ENCODE data around the gene C1R. TPM values are rescaled to one million over a fixed set of nuclear protein-coding genes. Genes with fewer than 3 reads are reported as not detected.

Gene C1R
- polyA plus RNA-seq, 3 donors = 0.14 to 0.88 TPM; not detected in 1

DNA sequence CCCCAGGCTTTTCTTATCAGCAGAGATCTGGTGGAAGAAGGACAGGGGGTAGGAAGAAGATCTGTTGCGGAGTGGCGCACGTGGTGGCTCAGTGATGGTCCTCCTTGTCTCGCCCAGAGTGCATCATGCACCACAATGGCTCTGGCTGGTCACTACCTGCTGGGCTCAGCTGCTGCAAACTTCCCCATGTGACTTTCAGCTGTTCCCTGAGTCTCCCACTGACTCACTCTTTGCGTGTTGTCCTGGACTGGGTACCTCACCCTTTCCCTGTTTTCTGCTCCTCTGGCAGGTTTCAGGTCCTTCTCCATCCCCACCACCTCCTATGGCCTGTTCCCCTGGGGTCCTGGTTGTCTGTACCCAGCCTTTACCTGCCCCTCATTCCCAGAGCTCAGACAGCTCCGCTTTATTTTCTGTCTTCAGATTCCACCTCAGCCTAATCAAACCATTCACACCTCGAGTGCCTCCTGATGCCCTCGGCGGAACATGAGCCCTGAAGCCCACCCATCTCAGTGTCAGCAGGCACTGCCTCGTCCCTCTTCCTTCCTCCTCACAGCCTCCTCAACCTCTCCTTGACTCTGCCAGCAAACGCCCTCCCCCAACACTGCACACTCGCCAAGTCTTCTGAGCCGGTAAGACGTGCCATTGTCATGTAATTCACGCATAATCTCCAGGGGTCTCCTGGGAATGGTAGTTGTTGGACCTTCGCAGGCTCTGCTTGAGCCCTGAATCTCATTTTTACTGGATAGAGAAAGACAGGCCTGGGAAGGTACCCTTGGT, 1.8 kb downstream of the C1R start:
- no peak overlapping the region for H3K4me2 ChIP-seq (replicated peaks; ENCODE audit: extremely low read depth, low read length, poor library complexity, severe bottlenecking)
- no peaks in the 10 kb centered on the region for H3K36me3 ChIP-seq (replicated peaks in 1 of 2; ENCODE audit: control insufficient read depth in 1 of 2, insufficient read depth in 2 of 2, low read length in 2 of 2)
- no peak overlapping the region for H3K4me3 ChIP-seq (replicated peaks in 1 of 3; ENCODE audit: low read depth in 2 of 3, low read length in 3 of 3)
- peaks cover 4 to 16% (median 10%) of the 10 kb centered on the region in 3 donors for H3K27me3 Mint-ChIP-seq (ENCODE audit: low read depth in 3 of 3)
- no peak for DNase-seq
- peaks cover 9% of the 10 kb centered on the region for H3K4me1 Mint-ChIP-seq
- peaks cover 0 to 2% of the 10 kb centered on the region in 2 donors for H3K27me3 ChIP-seq (ENCODE audit: control insufficient read depth in 2 of 2, insufficient read depth in 2 of 2, low read length in 2 of 2)
- no peak overlapping the region for H3K9ac ChIP-seq (ENCODE audit: insufficient read depth, low read length, poor library complexity, severe bottlenecking)
- intact Hi-C loops (cut with micrococcal nuclease) = loop anchor here (5.0 to 10.0 kb wide), 2 partner anchors 66 to 168 kb away; no protein-coding TSS in a partner anchor
- no peaks in the 10 kb centered on the region for H4K20me1 ChIP-seq (ENCODE audit: insufficient read depth, low read length)
- H3K4me3 Mint-ChIP-seq = no peak overlapping the region
- H3K36me3 Mint-ChIP-seq = no peaks in the 10 kb centered on the region
- no peak overlapping the region for H3K27ac Mint-ChIP-seq
- peaks cover 0 to 3% of the 10 kb centered on the region in 2 donors for H3K4me1 ChIP-seq (ENCODE audit: control insufficient read depth in 1 of 2, insufficient read depth in 2 of 2, low read length in 2 of 2)
- H3K79me2 ChIP-seq (ENCODE audit: insufficient read depth, low read length) = no peaks in the 10 kb centered on the region
- TF ChIP-seq, protein P1, sequence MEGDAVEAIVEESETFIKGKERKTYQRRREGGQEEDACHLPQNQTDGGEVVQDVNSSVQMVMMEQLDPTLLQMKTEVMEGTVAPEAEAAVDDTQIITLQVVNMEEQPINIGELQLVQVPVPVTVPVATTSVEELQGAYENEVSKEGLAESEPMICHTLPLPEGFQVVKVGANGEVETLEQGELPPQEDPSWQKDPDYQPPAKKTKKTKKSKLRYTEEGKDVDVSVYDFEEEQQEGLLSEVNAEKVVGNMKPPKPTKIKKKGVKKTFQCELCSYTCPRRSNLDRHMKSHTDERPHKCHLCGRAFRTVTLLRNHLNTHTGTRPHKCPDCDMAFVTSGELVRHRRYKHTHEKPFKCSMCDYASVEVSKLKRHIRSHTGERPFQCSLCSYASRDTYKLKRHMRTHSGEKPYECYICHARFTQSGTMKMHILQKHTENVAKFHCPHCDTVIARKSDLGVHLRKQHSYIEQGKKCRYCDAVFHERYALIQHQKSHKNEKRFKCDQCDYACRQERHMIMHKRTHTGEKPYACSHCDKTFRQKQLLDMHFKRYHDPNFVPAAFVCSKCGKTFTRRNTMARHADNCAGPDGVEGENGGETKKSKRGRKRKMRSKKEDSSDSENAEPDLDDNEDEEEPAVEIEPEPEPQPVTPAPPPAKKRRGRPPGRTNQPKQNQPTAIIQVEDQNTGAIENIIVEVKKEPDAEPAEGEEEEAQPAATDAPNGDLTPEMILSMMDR (IDR thresholded peaks at IDR 0.05) = no peak
- H3K9me3 Mint-ChIP-seq = peaks cover 0 to 1% (median 0%) of the 10 kb centered on the region in 7 donors
- no peak overlapping the region for H3K27ac ChIP-seq (ENCODE audit: low read depth in 1 of 2, low read length in 2 of 2)
- 84% methylated on average over 12 of the region's 16 CpGs for WGBS (ENCODE audit: insufficient coverage)
- no peaks in the 10 kb centered on the region for H3K9me3 ChIP-seq (replicated peaks in 1 of 2; ENCODE audit: control insufficient read depth in 1 of 2, insufficient read depth in 1 of 2, low read length in 2 of 2)
- H2AFZ ChIP-seq (ENCODE audit: insufficient read depth, low read depth, low read length, poor library complexity, severe bottlenecking) = no peak overlapping the region

DNA sequence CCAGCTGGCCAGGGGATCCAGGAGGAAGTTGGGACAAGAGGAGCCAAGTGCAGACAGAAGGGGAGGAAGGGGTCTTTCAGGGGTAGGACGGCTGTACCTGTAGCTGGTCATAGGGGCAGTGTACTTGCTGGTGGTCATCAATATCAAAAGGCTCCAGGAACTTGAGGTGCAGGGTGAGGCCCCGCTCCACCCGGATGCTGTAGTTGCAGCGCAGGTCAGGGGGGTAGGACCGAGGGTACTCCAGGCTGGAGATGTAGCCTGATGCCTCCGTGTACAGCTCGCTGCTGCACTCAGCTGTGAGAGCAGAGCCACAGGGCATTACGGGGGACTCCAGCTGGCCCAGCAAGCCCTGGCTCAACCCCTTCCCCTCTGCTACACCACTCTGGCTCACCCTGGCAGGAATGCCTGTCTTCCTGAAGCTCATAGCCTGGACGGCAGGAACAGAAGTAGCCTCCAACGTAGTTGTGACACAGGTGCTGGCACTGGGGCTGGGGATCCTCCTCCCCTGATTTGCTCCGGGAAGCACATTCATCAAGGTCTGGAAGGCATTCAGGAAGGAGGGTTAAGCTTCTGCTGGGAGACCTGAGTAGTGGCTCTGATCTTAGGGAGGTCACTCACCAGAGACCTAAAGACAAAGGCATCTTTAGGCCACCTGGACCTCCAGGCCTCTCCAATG, 2.9 kb downstream of the C1R start:
- Mint-ChIP-seq H3K4me3 (peak overlapping the region in 1 of 2 donors; percentile 10), H3K27me3 (ENCODE audit: low read depth in 3 of 3) (peaks cover 4 to 12% (median 8%) of the 10 kb centered on the region in 3 donors), H3K27ac (no peak overlapping the region), H3K36me3 (no peaks in the 10 kb centered on the region), H3K4me1 (peaks cover 9% of the 10 kb centered on the region), H3K9me3 (peaks cover 0 to 1% (median 0%) of the 10 kb centered on the region in 7 donors)
- intact Hi-C loops (cut with micrococcal nuclease) = no loop called here
- 95% methylated on average over 11 of the region's 11 CpGs for WGBS (ENCODE audit: insufficient coverage)
- peaks cover 0 to 2% of the 10 kb centered on the region in 2 donors for H3K27me3 ChIP-seq (ENCODE audit: control insufficient read depth in 2 of 2, insufficient read depth in 2 of 2, low read length in 2 of 2)
- no peak overlapping the region for H3K4me2 ChIP-seq (replicated peaks; ENCODE audit: extremely low read depth, low read length, poor library complexity, severe bottlenecking)
- H3K36me3 ChIP-seq (replicated peaks in 1 of 2; ENCODE audit: control insufficient read depth in 1 of 2, insufficient read depth in 2 of 2, low read length in 2 of 2) = no peaks in the 10 kb centered on the region
- H2AFZ ChIP-seq (ENCODE audit: insufficient read depth, low read depth, low read length, poor library complexity, severe bottlenecking) = no peak overlapping the region
- H3K9me3 ChIP-seq (replicated peaks in 1 of 2; ENCODE audit: control insufficient read depth in 1 of 2, insufficient read depth in 1 of 2, low read length in 2 of 2) = no peaks in the 10 kb centered on the region
- TF ChIP-seq, protein P1 (IDR thresholded peaks at IDR 0.05) = no peak
- peaks cover 0 to 3% of the 10 kb centered on the region in 2 donors for H3K4me1 ChIP-seq (ENCODE audit: control insufficient read depth in 1 of 2, insufficient read depth in 2 of 2, low read length in 2 of 2)
- no peak overlapping the region for H3K27ac ChIP-seq (ENCODE audit: low read depth in 1 of 2, low read length in 2 of 2)
- H3K4me3 ChIP-seq (replicated peaks in 1 of 3; ENCODE audit: low read depth in 2 of 3, low read length in 3 of 3) = no peak overlapping the region
- no peak for DNase-seq
- no peak overlapping the region for H3K9ac ChIP-seq (ENCODE audit: insufficient read depth, low read length, poor library complexity, severe bottlenecking)
- no peaks in the 10 kb centered on the region for H3K79me2 ChIP-seq (ENCODE audit: insufficient read depth, low read length)
- H4K20me1 ChIP-seq (ENCODE audit: insufficient read depth, low read length) = no peaks in the 10 kb centered on the region
